GM12878 (cell line): ENCODE results near the gene FMN2.

Experiments
- ASH2L ChIP-seq: fragments of 300-600, 200-600 bp; sonication (generic); IDR thresholded peaks from 2 replicates; pipeline ENCODE4 v1.6.1; 2017; ENCODE audit warnings: low read depth, mild to moderate bottlenecking, borderline replicate concordance
- CBFB ChIP-seq: IDR thresholded peaks from 2 replicates; pipeline ENCODE4 v1.6.1; 2016; ENCODE audit warnings: antibody characterized with exemption, low read depth
- HDAC2 ChIP-seq: fragments of 200-600 bp; sonication (generic); IDR thresholded peaks from 2 replicates; pipeline ENCODE4 v1.6.1; 2017
- MTA3 ChIP-seq: IDR thresholded peaks from 2 replicates; pipeline ENCODE4 v1.6.1; 2012; ENCODE audit warnings: low read length, inconsistent platforms, borderline replicate concordance
- NFIC ChIP-seq: IDR thresholded peaks from 2 replicates; pipeline ENCODE4 v1.6.1; 2012; ENCODE audit warnings: low read depth, mild to moderate bottlenecking, inconsistent platforms, low read length, moderate library complexity
- RAD21 ChIP-seq: IDR thresholded peaks from 2 replicates; pipeline ENCODE4 v1.6.1; 2011; ENCODE audit warnings: mild to moderate bottlenecking, low read depth, low read length, moderate library complexity; ENCODE audit not compliant: insufficient read depth
- TAF1 ChIP-seq: IDR thresholded peaks from 2 replicates; pipeline ENCODE4 v1.6.1; 2011; ENCODE audit warnings: mild to moderate bottlenecking, low read depth, low read length, borderline replicate concordance
- TCF7 ChIP-seq: IDR thresholded peaks from 2 replicates; pipeline ENCODE4 v1.6.1; 2014; ENCODE audit warnings: antibody characterized with exemption, borderline replicate concordance
- TF ChIP-seq, protein P1 (sequence below): IDR thresholded peaks from 2 replicates; pipeline ENCODE4 v1.6.1; 2011; ENCODE audit warnings: low read depth, low read length, improper control_type of control experiment, borderline replicate concordance
- TF ChIP-seq, protein P2 (sequence below), 3 experiments: IDR thresholded peaks in 2 of 3; conservative IDR thresholded peaks in 1 of 3; 2 replicates each; pipeline ENCODE4 v1.5.1; 2011; ENCODE audit warnings: low read depth in 3 of 3, low read length in 3 of 3, mild to moderate bottlenecking in 3 of 3, control low read depth in 2 of 3, moderate library complexity in 2 of 3, inconsistent platforms in 1 of 3, mixed read lengths in 1 of 3; ENCODE audit not compliant: control insufficient read depth in 2 of 3, insufficient read depth in 1 of 3; ENCODE audit errors: extremely low read depth in 1 of 3
- TF ChIP-seq, protein P3 (sequence below): fragments of 450-650 bp; IDR thresholded peaks from 2 replicates; pipeline ENCODE4 v1.6.1; 2014; ENCODE audit warnings: mild to moderate bottlenecking

DNA sequence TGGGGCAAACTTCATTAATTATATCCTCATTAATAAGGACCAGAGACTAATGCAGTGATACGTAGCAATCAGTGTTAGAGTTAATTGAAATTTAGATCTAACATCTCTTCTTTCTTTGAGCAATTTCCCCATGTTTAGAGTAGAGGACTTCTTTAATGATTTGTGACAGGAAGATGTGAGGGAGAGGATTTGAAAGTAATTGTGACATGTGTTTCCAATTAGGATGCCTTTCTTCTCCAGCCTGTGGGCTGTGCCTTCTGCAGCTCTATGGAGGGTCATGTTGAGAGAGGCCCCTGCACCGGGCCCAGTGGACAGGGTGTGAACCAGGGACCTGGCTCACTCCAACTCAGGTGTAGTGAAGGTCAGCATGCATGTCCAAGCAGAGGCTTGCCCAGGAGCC lies 417.3 kb downstream of the FMN2 start:
- TF ChIP-seq CBFB (no peak), TAF1 (no peak), ASH2L (no peak), NFIC (no peak), TCF7 (no peak), MTA3 (no peak), RAD21 (no peak), HDAC2 (no peak)
- TF ChIP-seq, protein P1, sequence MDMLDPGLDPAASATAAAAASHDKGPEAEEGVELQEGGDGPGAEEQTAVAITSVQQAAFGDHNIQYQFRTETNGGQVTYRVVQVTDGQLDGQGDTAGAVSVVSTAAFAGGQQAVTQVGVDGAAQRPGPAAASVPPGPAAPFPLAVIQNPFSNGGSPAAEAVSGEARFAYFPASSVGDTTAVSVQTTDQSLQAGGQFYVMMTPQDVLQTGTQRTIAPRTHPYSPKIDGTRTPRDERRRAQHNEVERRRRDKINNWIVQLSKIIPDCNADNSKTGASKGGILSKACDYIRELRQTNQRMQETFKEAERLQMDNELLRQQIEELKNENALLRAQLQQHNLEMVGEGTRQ: no peak
- TF ChIP-seq, protein P2, sequence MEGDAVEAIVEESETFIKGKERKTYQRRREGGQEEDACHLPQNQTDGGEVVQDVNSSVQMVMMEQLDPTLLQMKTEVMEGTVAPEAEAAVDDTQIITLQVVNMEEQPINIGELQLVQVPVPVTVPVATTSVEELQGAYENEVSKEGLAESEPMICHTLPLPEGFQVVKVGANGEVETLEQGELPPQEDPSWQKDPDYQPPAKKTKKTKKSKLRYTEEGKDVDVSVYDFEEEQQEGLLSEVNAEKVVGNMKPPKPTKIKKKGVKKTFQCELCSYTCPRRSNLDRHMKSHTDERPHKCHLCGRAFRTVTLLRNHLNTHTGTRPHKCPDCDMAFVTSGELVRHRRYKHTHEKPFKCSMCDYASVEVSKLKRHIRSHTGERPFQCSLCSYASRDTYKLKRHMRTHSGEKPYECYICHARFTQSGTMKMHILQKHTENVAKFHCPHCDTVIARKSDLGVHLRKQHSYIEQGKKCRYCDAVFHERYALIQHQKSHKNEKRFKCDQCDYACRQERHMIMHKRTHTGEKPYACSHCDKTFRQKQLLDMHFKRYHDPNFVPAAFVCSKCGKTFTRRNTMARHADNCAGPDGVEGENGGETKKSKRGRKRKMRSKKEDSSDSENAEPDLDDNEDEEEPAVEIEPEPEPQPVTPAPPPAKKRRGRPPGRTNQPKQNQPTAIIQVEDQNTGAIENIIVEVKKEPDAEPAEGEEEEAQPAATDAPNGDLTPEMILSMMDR (IDR thresholded peaks at IDR 0.05 in 2 of 3, conservative IDR thresholded peaks at IDR 0.05 in 1 of 3; ENCODE audit: control insufficient read depth in 2 of 3, extremely low read depth in 1 of 3, insufficient read depth in 1 of 3, low read depth in 3 of 3, low read length in 3 of 3): no peak
- TF ChIP-seq, protein P3, sequence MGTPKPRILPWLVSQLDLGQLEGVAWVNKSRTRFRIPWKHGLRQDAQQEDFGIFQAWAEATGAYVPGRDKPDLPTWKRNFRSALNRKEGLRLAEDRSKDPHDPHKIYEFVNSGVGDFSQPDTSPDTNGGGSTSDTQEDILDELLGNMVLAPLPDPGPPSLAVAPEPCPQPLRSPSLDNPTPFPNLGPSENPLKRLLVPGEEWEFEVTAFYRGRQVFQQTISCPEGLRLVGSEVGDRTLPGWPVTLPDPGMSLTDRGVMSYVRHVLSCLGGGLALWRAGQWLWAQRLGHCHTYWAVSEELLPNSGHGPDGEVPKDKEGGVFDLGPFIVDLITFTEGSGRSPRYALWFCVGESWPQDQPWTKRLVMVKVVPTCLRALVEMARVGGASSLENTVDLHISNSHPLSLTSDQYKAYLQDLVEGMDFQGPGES: no peak
